Spleen (tissue), 13 donors: ENCODE results near the gene EZH2. TPM values are rescaled to one million over a fixed set of nuclear protein-coding genes. Genes with fewer than 3 reads are reported as not detected.

Source experiments
- DNase-seq: peaks from one replicate; pipeline ENCODE4 v3.0.0-alpha.2; 2020
- H3K27ac ChIP-seq, 8 donors: fragments of 200-600 bp; sonication (generic) in 7 of 8; 1 replicate in 4 of 8; 2 replicates in 4 of 8; pipeline versions ENCODE4 v1.5.0 to v1.8.0; 2016 to 2021; ENCODE audit warnings: inconsistent platforms in 4 of 8, mild to moderate bottlenecking in 4 of 8, moderate library complexity in 1 of 8
- H3K27me3 ChIP-seq, 7 donors: fragments of 200-600 bp; sonication (generic) in 6 of 7; replicated peaks in 1 of 7; 1 replicate in 4 of 7; 2 replicates in 3 of 7; pipeline versions ENCODE4 v1.5.0 to v1.8.0; 2016 to 2021; ENCODE audit warnings: inconsistent platforms in 3 of 7, mild to moderate bottlenecking in 1 of 7
- H3K36me3 ChIP-seq, 6 donors: fragments of 200-600 bp; sonication (generic) in 5 of 6; 1 replicate in 4 of 6; 2 replicates in 2 of 6; pipeline versions ENCODE4 v1.5.0 to v1.8.0; 2016 to 2021; ENCODE audit warnings: inconsistent platforms in 2 of 6
- H3K4me1 ChIP-seq, 6 donors: fragments of 200-600 bp; sonication (generic) in 5 of 6; 1 replicate in 3 of 6; 2 replicates in 3 of 6; pipeline versions ENCODE4 v1.5.0 to v1.8.0; 2016 to 2021; ENCODE audit warnings: inconsistent platforms in 3 of 6
- H3K4me3 ChIP-seq, 8 donors: fragments of 200-600 bp; sonication (generic) in 7 of 8; 1 replicate in 4 of 8; 2 replicates in 4 of 8; pipeline versions ENCODE4 v1.5.0 to v1.8.0; 2016 to 2021; ENCODE audit warnings: inconsistent platforms in 4 of 8, mild to moderate bottlenecking in 4 of 8, moderate library complexity in 2 of 8
- H3K9me3 ChIP-seq, 8 donors: fragments of 200-600 bp; sonication (generic) in 7 of 8; 1 replicate in 4 of 8; 2 replicates in 4 of 8; pipeline versions ENCODE4 v1.5.0 to v1.8.0; 2016 to 2021; ENCODE audit warnings: inconsistent platforms in 4 of 8
- POLR2A ChIP-seq, 3 donors: fragments of 450-650 bp; IDR thresholded peaks; one replicate each; pipeline ENCODE4 v1.5.1; 2017; ENCODE audit warnings: antibody characterized with exemption in 3 of 3, mild to moderate bottlenecking in 1 of 3
- POLR2AphosphoS5 ChIP-seq, 3 donors: sonication (generic); formaldehyde crosslinking; IDR thresholded peaks; one replicate each; pipeline ENCODE4 v1.5.1; 2017; ENCODE audit warnings: antibody characterized with exemption in 3 of 3
- WGBS, 5 donors: extraction: QIAGEN DNeasy Blood & Tissue Kit in 3 of 5; methylation state at CpG; one replicate each; pipeline versions ENCODE4 v1.1.5 to v1.1.7; 2013 to 2018; 5-methylcytosine and 5-hydroxymethylcytosine counted together
- intact Hi-C: fragments of 100-400 bp; cut with DNase I; formaldehyde crosslinking; loops from one replicate; pipeline ENCODE4 v1.15.0; 2023; ENCODE audit warnings: low total_unique reads
- long read RNA-seq, 2 donors: transcript quantifications; one replicate each; lab custom pipeline, GENCODE V29; 2026
- polyA plus RNA-seq, 3 donors: library from polyadenylated mRNA; stranded (reverse); fragments of 200-250 nt; gene quantifications; one replicate each; pipeline ENCODE4 v1.2.1, GENCODE V29; 2013
- total RNA-seq, 7 donors: library from RNA; depleted of rRNA in 3 of 7; stranded (reverse); fragments of >200 nt in 3 of 7; fragmentation: NEBNext Ultra II Directional in 4 of 7; extraction: Animal tissue kit (Norgen Biotek cat#: 25700) in 4 of 7; gene quantifications; one replicate each; pipeline versions ENCODE4 v1.1.0 to v1.2.1, GENCODE V29; 2016 to 2021
- TF ChIP-seq, protein P1 (sequence below), 11 experiments: fragments of 200-600 bp in 7 of 11; fragments of 450-650 bp in 4 of 11; sonication (generic) in 4 of 11; IDR thresholded peaks in 8 of 11; conservative IDR thresholded peaks in 3 of 11; 1 replicate in 7 of 11; 2 replicates in 4 of 11; pipeline versions ENCODE4 v1.4.0 to v1.8.0; 2016 to 2021; ENCODE audit warnings: antibody characterized with exemption in 11 of 11, inconsistent platforms in 4 of 11, mild to moderate bottlenecking in 1 of 11
- donor health status: healthy with polysubstance abuse.
- donor health status: DM: no; HTN: no; CAD: no; lungs with moderate emphysema.
- donor health status: DM: no; HTN: no; CAD: no.
- donor health status: Bipolar disorder and iron deficiency.
- donor health status: healthy.
- donor health status: DM: no; HTN: no; CAD: no.
- donor health status: DM: yes; HTN: yes; CAD: no.

Gene EZH2
- total RNA-seq, result 10 to 100 TPM in 3 of 7 donors, 1 to 10 TPM in 4; 6.0 to 14.5 (median 9.8) TPM
- polyA plus RNA-seq, result 1 to 10 TPM; 5.0 to 7.1 (median 5.7) TPM
- long read RNA-seq, donor 1, partial matches to known transcripts, result 32 of 38 reads
- long read RNA-seq, donor 1, other reads (novel, unspliced or antisense), result 0 of 38 reads
- long read RNA-seq, donor 2, partial matches to known transcripts, result 0 of 3 reads
- long read RNA-seq, donor 2, other reads (novel, unspliced or antisense), result 0 of 3 reads

DNA sequence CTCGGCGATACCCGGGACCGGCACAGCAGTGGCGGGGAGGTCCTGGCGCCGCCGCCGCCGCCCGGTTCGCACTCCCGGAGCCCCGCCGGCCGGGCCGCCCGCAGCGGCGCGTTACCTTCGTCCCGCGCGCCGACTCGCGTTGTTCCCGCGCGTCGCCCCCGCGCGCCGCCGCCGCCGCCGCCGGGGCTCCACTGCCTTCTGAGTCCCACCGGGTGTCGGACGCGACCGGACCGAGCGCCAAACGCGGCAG, at the start of gene EZH2:
EZH2 (minus strand) TSS at position 243 of the 250 bp plus-strand sequence. CDS start 36,993 bp downstream, outside the sequence.
- Histone ChIP-seq H3K4me3 (peak within 1 kb of the TSS; percentile 65 to 98 (median 93)), H3K27me3 (peaks cover 0 to 8% (median 0%) of the 10 kb centered on the region in 7 donors), H3K36me3 (no peaks in the 10 kb centered on the region), H3K9me3 (no peaks in the 10 kb centered on the region), H3K4me1 (peaks cover 0 to 32% (median 17%) of the 10 kb centered on the region in 6 donors), H3K27ac (peak within 1 kb of the TSS; percentile 88 to 96 (median 94))
- 0 to 1% (median 1%) methylated on average over 12 to 50 of the region's 50 CpGs for WGBS, 5 donors
- no peak for DNase-seq
- intact Hi-C loops, result loop anchor here (10.0 kb wide), 1 partner anchor 51 kb away; no protein-coding TSS in a partner anchor
- TF ChIP-seq POLR2A (IDR thresholded peaks at IDR 0.05) (no peak), POLR2AphosphoS5 (IDR thresholded peaks at IDR 0.05) (no peak)
- TF ChIP-seq, protein P1, sequence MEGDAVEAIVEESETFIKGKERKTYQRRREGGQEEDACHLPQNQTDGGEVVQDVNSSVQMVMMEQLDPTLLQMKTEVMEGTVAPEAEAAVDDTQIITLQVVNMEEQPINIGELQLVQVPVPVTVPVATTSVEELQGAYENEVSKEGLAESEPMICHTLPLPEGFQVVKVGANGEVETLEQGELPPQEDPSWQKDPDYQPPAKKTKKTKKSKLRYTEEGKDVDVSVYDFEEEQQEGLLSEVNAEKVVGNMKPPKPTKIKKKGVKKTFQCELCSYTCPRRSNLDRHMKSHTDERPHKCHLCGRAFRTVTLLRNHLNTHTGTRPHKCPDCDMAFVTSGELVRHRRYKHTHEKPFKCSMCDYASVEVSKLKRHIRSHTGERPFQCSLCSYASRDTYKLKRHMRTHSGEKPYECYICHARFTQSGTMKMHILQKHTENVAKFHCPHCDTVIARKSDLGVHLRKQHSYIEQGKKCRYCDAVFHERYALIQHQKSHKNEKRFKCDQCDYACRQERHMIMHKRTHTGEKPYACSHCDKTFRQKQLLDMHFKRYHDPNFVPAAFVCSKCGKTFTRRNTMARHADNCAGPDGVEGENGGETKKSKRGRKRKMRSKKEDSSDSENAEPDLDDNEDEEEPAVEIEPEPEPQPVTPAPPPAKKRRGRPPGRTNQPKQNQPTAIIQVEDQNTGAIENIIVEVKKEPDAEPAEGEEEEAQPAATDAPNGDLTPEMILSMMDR (IDR thresholded peaks at IDR 0.05 in 8 of 11, conservative IDR thresholded peaks at IDR 0.05 in 3 of 11), result no peak

DNA sequence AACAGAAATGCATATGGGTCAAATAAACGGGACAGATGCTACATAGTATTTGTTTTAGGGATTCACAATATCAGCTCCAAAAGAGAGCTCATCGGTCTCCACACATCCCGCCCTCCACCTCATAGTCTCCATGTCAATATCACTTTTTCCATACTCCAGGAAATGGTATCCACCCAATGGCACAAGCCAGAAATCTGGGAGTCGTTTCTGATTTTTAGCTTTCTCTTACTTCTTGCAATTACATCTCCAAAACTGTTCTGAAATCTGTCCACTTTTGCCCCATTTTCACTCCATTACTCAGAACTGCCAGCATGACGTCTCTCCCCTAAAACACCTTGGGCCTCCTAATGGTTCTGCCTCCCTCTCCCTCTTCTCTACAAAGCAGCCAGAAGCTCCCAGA, 47.4 kb upstream of the EZH2 start:
- no peak for DNase-seq
- 87 to 94% (median 91%) methylated on average over 5 of the region's 5 CpGs for WGBS, 5 donors
- no peaks in the 10 kb centered on the region for H3K27me3 ChIP-seq
- TF ChIP-seq POLR2AphosphoS5 (IDR thresholded peaks at IDR 0.05), result no peak
- TF ChIP-seq POLR2A (IDR thresholded peaks at IDR 0.05), result no peak
- H3K36me3 ChIP-seq, result no peaks in the 10 kb centered on the region
- no peak overlapping the region for H3K4me3 ChIP-seq
- H3K4me1 ChIP-seq, result no peaks in the 10 kb centered on the region
- no peak overlapping the region for H3K27ac ChIP-seq
- intact Hi-C loops, result loop anchor here (10.0 kb wide), 1 partner anchor 47 kb away; the partner anchor contains the start of gene EZH2
- no peaks in the 10 kb centered on the region for H3K9me3 ChIP-seq

- DNase-seq, result peak; percentile 1
- WGBS, 5 donors, result 79 to 89% (median 83%) methylated on average over 10 of the region's 10 CpGs
- Histone ChIP-seq H3K4me1 (no peaks in the 10 kb centered on the region), H3K9me3 (no peaks in the 10 kb centered on the region), H3K36me3 (no peaks in the 10 kb centered on the region), H3K4me3 (no peak overlapping the region), H3K27ac (no peak overlapping the region), H3K27me3 (no peaks in the 10 kb centered on the region)
- TF ChIP-seq, protein P1 (IDR thresholded peaks at IDR 0.05 in 8 of 11, conservative IDR thresholded peaks at IDR 0.05 in 3 of 11), result no peak
- TF ChIP-seq POLR2AphosphoS5 (IDR thresholded peaks at IDR 0.05), result no peak
- TF ChIP-seq POLR2A (IDR thresholded peaks at IDR 0.05), result no peak
- intact Hi-C loops, result loop anchor here (10.0 kb wide), 1 partner anchor 46 kb away; the partner anchor contains the start of gene EZH2
These were observed 46.2 kb upstream of the EZH2 start for GRCh38 chr7:148930335-148930734.

DNA sequence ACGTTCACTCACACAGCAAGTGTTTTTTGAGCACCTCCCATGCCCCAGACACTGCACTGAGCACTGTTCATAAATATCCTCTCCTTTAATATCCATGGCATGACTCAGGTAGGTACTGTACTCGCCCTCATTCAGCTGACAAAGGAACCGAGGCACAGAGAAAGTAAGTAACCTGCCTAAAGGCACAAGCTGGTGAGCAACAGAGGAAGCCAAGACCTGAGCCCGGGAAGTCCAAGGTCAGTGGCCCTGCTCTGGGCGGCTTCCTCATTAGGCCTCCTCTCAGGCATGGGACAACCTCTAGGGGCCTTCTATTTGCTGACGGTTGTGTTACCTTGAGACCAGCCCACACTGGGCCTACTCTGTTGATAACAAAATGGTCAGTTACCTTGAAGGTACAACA, 45.1 kb upstream of the EZH2 start:
- no peak overlapping the region for H3K27ac ChIP-seq
- no peaks in the 10 kb centered on the region for H3K27me3 ChIP-seq
- peak; percentile 28 for DNase-seq
- WGBS, 5 donors, result 80 to 93% (median 89%) methylated on average over 6 of the region's 6 CpGs
- H3K9me3 ChIP-seq, result no peaks in the 10 kb centered on the region
- H3K36me3 ChIP-seq, result no peaks in the 10 kb centered on the region
- intact Hi-C loops, result no loop called here
- no peaks in the 10 kb centered on the region for H3K4me1 ChIP-seq
- no peak overlapping the region for H3K4me3 ChIP-seq
- TF ChIP-seq, protein P1 (IDR thresholded peaks at IDR 0.05 in 8 of 11, conservative IDR thresholded peaks at IDR 0.05 in 3 of 11), result no peak
- TF ChIP-seq POLR2AphosphoS5 (IDR thresholded peaks at IDR 0.05) (no peak), POLR2A (IDR thresholded peaks at IDR 0.05) (no peak)
